Endothelial cell of umbilical vein (primary cell): ENCODE data around the gene ZNF43. TPM values are rescaled to one million over a fixed set of nuclear protein-coding genes. Genes with fewer than 3 reads are reported as not detected.

Source experiments
- BruUV-seq: library from RNA; stranded (reverse); fragments of 400-500 nt; replicated peaks from 2 replicates; lab custom pipeline; 2021; lab: Mats Ljungman, UMichigan
- CTCF ChIA-PET: fragments of 300-600, 350-600 bp; sonication (Branson Sonifier 250); formaldehyde crosslinking; loops from one replicate; lab custom pipeline; 2021; ENCODE audit warnings: antibody characterized with exemption, inconsistent platforms; lab: Charles Lee
- POLR2A ChIA-PET: fragments of 300-600, 350-600 bp; sonication (Branson Sonifier 250); formaldehyde crosslinking; loops from one replicate; lab custom pipeline; 2021; ENCODE audit warnings: antibody characterized with exemption, inconsistent platforms; lab: Charles Lee
- DNase-seq: peaks from one replicate; pipeline ENCODE4 v3.0.0-alpha.2; 2011; ENCODE audit warnings: low read depth, low spot score
- FAIRE-seq: peaks from 2 replicates; lab custom pipeline; 2011; peaks lifted over from hg19 to GRCh38; lab: Jason Lieb, UNC
- H2AFZ ChIP-seq: 2 replicates; pipeline ENCODE4 v1.6.0; 2012; ENCODE audit warnings: low read depth, low read length, control low read depth, inconsistent platforms
- H3K27ac ChIP-seq: 2 replicates; pipeline ENCODE4 v1.5.1; 2011; ENCODE audit warnings: low read depth, mild to moderate bottlenecking, control low read depth, low read length, moderate library complexity; ENCODE audit not compliant: insufficient read depth
- H3K27me3 ChIP-seq, 2 experiments: 2 replicates each; pipeline versions ENCODE4 v1.6.0 to v1.6.1; 2011; ENCODE audit warnings: low read length in 2 of 2, mixed read lengths in 1 of 2; ENCODE audit not compliant: control insufficient read depth in 2 of 2, insufficient read depth in 2 of 2
- H3K36me3 ChIP-seq, 2 experiments: 2 replicates in 1 of 2; 3 replicates in 1 of 2; pipeline ENCODE4 v1.5.1; 2011; ENCODE audit warnings: low read length in 2 of 2, mild to moderate bottlenecking in 1 of 2, moderate library complexity in 1 of 2; ENCODE audit not compliant: control insufficient read depth in 2 of 2, insufficient read depth in 2 of 2; ENCODE audit errors: extremely low read depth in 1 of 2
- H3K4me1 ChIP-seq: 3 replicates; pipeline ENCODE4 v1.5.1; 2011; ENCODE audit warnings: mild to moderate bottlenecking, low read length; ENCODE audit not compliant: control insufficient read depth, insufficient read depth; ENCODE audit errors: extremely low read depth
- H3K4me2 ChIP-seq: 2 replicates; pipeline ENCODE4 v1.6.1; 2011; ENCODE audit warnings: low read length, control low read depth, mixed read lengths; ENCODE audit not compliant: insufficient read depth
- H3K4me3 ChIP-seq, 3 experiments: fragments of 200-600 bp in 1 of 3; sonication (generic), shearing (Covaris generic) in 1 of 3; replicated peaks in 1 of 3; 2 replicates each; pipeline ENCODE4 v1.5.1; 2011 to 2016; ENCODE audit warnings: control low read depth in 3 of 3, low read length in 3 of 3, mild to moderate bottlenecking in 2 of 3, inconsistent platforms in 1 of 3, low read depth in 1 of 3, moderate library complexity in 1 of 3; ENCODE audit not compliant: insufficient read depth in 1 of 3
- H3K79me2 ChIP-seq: 2 replicates; pipeline ENCODE4 v1.6.0; 2012; ENCODE audit warnings: low read length, inconsistent platforms; ENCODE audit not compliant: control insufficient read depth, insufficient read depth
- H3K9ac ChIP-seq: replicated peaks from 2 replicates; pipeline ENCODE3; 2011; ENCODE audit warnings: low read length, control low read depth; ENCODE audit not compliant: insufficient read depth; ENCODE audit errors: extremely low read depth
- H3K9me1 ChIP-seq: replicated peaks from 3 replicates; pipeline ENCODE4 v1.6.0; 2011; ENCODE audit warnings: mild to moderate bottlenecking, low read length; ENCODE audit not compliant: control insufficient read depth, insufficient read depth; ENCODE audit errors: extremely low read depth
- H3K9me3 ChIP-seq: replicated peaks from 2 replicates; pipeline ENCODE4 v1.5.1; 2012; ENCODE audit warnings: low read length, inconsistent platforms; ENCODE audit not compliant: control insufficient read depth, insufficient read depth
- H4K20me1 ChIP-seq: replicated peaks from 2 replicates; pipeline ENCODE3; 2011; ENCODE audit warnings: mild to moderate bottlenecking, low read length; ENCODE audit not compliant: control insufficient read depth, insufficient read depth; ENCODE audit errors: extremely low read depth
- EZH2 ChIP-seq: IDR thresholded peaks from 2 replicates; pipeline ENCODE4 v1.6.1; 2012; ENCODE audit warnings: borderline replicate concordance, low read depth, mild to moderate bottlenecking, moderate library complexity, low read length, inconsistent platforms; ENCODE audit not compliant: severe bottlenecking
- FOS ChIP-seq: IDR thresholded peaks from 2 replicates; pipeline ENCODE4 v1.6.1; 2011; ENCODE audit warnings: mild to moderate bottlenecking, low read length, moderate library complexity, borderline replicate concordance; ENCODE audit not compliant: insufficient read depth
- GATA2 ChIP-seq: IDR thresholded peaks from 2 replicates; pipeline ENCODE4 v1.7.0; 2011; ENCODE audit warnings: low read depth, mild to moderate bottlenecking, moderate library complexity, mixed read lengths, low read length; ENCODE audit not compliant: insufficient read length, insufficient read depth
- JUN ChIP-seq: IDR thresholded peaks from 2 replicates; pipeline ENCODE4 v1.6.1; 2011; ENCODE audit warnings: borderline replicate concordance, low read depth; ENCODE audit not compliant: insufficient read length, insufficient read depth
- POLR2AphosphoS5 ChIP-seq: IDR thresholded peaks from 2 replicates; pipeline ENCODE4 v1.6.1; 2012; ENCODE audit warnings: low read depth, mild to moderate bottlenecking, control low read depth, low read length, moderate library complexity; ENCODE audit not compliant: insufficient read depth
- dilution Hi-C: fragments of 300-500 bp; cut with MboI; formaldehyde crosslinking; loops from one replicate; pipeline ENCODE4 v1.15.0; 2019; ENCODE audit warnings: low sequenced_read_pairs; ENCODE audit not compliant: extremely low pct_ligation_motif_present
- intact Hi-C: fragments of 100-400 bp; cut with micrococcal nuclease; formaldehyde crosslinking; loops from one replicate; pipeline ENCODE4 v1.10.0; 2022
- polyA plus RNA-seq, 4 experiments: library from polyadenylated mRNA; depleted of rRNA in 3 of 4; stranded (reverse) in 3 of 4; unstranded in 1 of 4; fragments of >200 nt; gene quantifications; 2 replicates each; pipeline versions ENCODE4 v1.2.1 to v1.2.3, GENCODE V29; 2011 to 2012; ENCODE audit warnings: missing spikeins in 1 of 4
- total RNA-seq: library from RNA; stranded (reverse); gene quantifications from 2 replicates; pipeline ENCODE4 v1.2.3, GENCODE V29; 2021

ZNF43 gene
- total and polyA plus RNA-seq, 2 donors (not counting 3 experiments of a cell fraction or from before 2014, with no cell fraction given): 6.4 to 21.1 TPM

- no peaks in the 10 kb centered on the region for H3K27me3 ChIP-seq
- no peaks in the 10 kb centered on the region for H4K20me1 ChIP-seq
- H3K9me1 ChIP-seq: no peaks in the 10 kb centered on the region
- H3K27ac ChIP-seq: peak overlapping the region; percentile 84
- intact Hi-C loops (loop anchor here (1.0 to 10.0 kb wide), 3 partner anchors 15 to 927 kb away; partner anchors contain the start of genes ZNF100, ZNF43 and ZNF85), dilution Hi-C loops (no loop called here)
- ChIA-PET CTCF (interaction anchor here (0.7 to 2.2 kb wide), 3 partner anchors 16 to 601 kb away, joined by 3 to 19 read pairs (median 4); partner anchors contain the start of genes ZNF100 and ZNF43), POLR2A (interaction anchor here (0.9 to 2.8 kb wide), 5 partner anchors 10 to 523 kb away, joined by 3 to 24 read pairs (median 4); partner anchors contain the start of genes ZNF100, ZNF43, ZNF493 and ZNF708)
- H3K9ac ChIP-seq: peak overlapping the region; percentile 92
- H3K36me3 ChIP-seq: peaks cover 2 to 3% of the 10 kb centered on the region in 2 experiments
- DNase-seq: peak; percentile 95
- BruUV-seq: no TSS peak
- peaks cover 10% of the 10 kb centered on the region for H3K79me2 ChIP-seq
- peak overlapping the region; percentile 54 for H3K4me2 ChIP-seq
- peak; percentile 97 for FAIRE-seq
- peak overlapping the region; percentile 68 to 82 (median 82) for H3K4me3 ChIP-seq
- peaks cover 6% of the 10 kb centered on the region for H3K4me1 ChIP-seq
- H2AFZ ChIP-seq: peak overlapping the region; percentile 98
- no peaks in the 10 kb centered on the region for H3K9me3 ChIP-seq
- no peak for TF ChIP-seq GATA2
- TF ChIP-seq POLR2AphosphoS5: peak; percentile 15
These were observed 15.8 kb upstream of the ZNF43 start for GRCh38 chr19:21851596-21852345.

- Histone ChIP-seq H3K4me3 (peak overlapping the region; percentile 68 to 82 (median 82)), H3K4me2 (peak overlapping the region; percentile 54), H3K27ac (no peak overlapping the region), H3K9me3 (no peaks in the 10 kb centered on the region), H4K20me1 (no peaks in the 10 kb centered on the region), H3K36me3 (peaks cover 2 to 3% of the 10 kb centered on the region in 2 experiments), H3K9ac (no peak overlapping the region), H3K9me1 (no peaks in the 10 kb centered on the region), H3K4me1 (peaks cover 6% of the 10 kb centered on the region), H2AFZ (no peak overlapping the region), H3K79me2 (peaks cover 10% of the 10 kb centered on the region), H3K27me3 (no peaks in the 10 kb centered on the region)
- POLR2A ChIA-PET: interaction anchor here (1.6 to 2.8 kb wide), 3 partner anchors 15 to 522 kb away, joined by 3 to 24 read pairs (median 6); partner anchors contain the start of genes ZNF100, ZNF43 and ZNF708
- BruUV-seq: TSS peak; percentile 31
- dilution Hi-C loops: no loop called here
- no peak for DNase-seq
- CTCF ChIA-PET: interaction anchor here (2.2 kb wide), 1 partner anchor 15 kb away, joined by 19 read pairs; the partner anchor contains the start of gene ZNF43
- TF ChIP-seq POLR2AphosphoS5 (no peak), JUN (no peak), FOS (no peak), EZH2 (no peak), GATA2 (no peak)
- no peak for FAIRE-seq
- intact Hi-C loops: loop anchor here (5.0 to 10.0 kb wide), 2 partner anchors 83 to 926 kb away; partner anchors contain the start of genes ZNF100 and ZNF85
These were observed 14.8 kb upstream of the ZNF43 start for GRCh38 chr19:21850656-21851255.
